A549 (cell line): ENCODE data around the gene ADGRD1. TPM values are rescaled to one million over a fixed set of nuclear protein-coding genes. Genes with fewer than 3 reads are reported as not detected.

Experiments
- ATAC-seq, 2 experiments: fragments of 200-7000 bp in 1 of 2; fragments of >200 bp in 1 of 2; cut with Nextera tagmentation in 1 of 2; cut with Tn5 transposase in 1 of 2; 3 replicates each; pipeline versions ENCODE4 v1.8.0 to v1.9.1; 2018 to 2020; ENCODE audit warnings: mild to moderate bottlenecking in 1 of 2, moderate library complexity in 1 of 2
- CTCF ChIA-PET: fragments of 300-600 bp; sonication (Branson Sonifier 250); formaldehyde crosslinking; extraction: SDS; loops from one replicate; lab custom pipeline; 2021; ENCODE audit warnings: antibody characterized with exemption, inconsistent platforms; lab: Yijun Ruan, JAX
- POLR2A ChIA-PET: fragments of 350-600 bp; formaldehyde crosslinking; extraction: SDS; loops from one replicate; lab custom pipeline; 2021; ENCODE audit warnings: antibody characterized with exemption, inconsistent platforms; lab: Yijun Ruan, JAX
- DNase-seq, 2 experiments: peaks; one replicate each; pipeline versions ENCODE4 v3.0.0 to v3.0.0-alpha.2; 2011 to 2016; ENCODE audit warnings: low read depth in 1 of 2, low spot score in 1 of 2
- FAIRE-seq: peaks from 2 replicates; lab custom pipeline; 2011; peaks lifted over from hg19 to GRCh38; lab: Jason Lieb, UNC
- H3K27ac ChIP-seq, 2 experiments: fragments of >200 bp; sonication (Bioruptor Twin); formaldehyde crosslinking; 3 replicates each; pipeline ENCODE4 v1.5.1; 2016 to 2017
- H3K4me1 ChIP-seq: fragments of >200 bp; sonication (Bioruptor Twin); formaldehyde crosslinking; 3 replicates; pipeline ENCODE4 v1.6.1; 2016
- H3K4me2 ChIP-seq: fragments of >200 bp; sonication (Bioruptor Twin); formaldehyde crosslinking; 3 replicates; pipeline ENCODE4 v1.6.1; 2016
- H3K4me3 ChIP-seq: fragments of >200 bp; sonication (Bioruptor Twin); formaldehyde crosslinking; 3 replicates; pipeline ENCODE4 v1.5.1; 2016
- H3K9me3 ChIP-seq: fragments of >200 bp; sonication (Bioruptor Twin); formaldehyde crosslinking; 3 replicates; pipeline ENCODE4 v1.6.1; 2016
- BCL3 ChIP-seq: fragments of >200 bp; sonication (Bioruptor Twin); formaldehyde crosslinking; IDR thresholded peaks from 3 replicates; pipeline ENCODE4 v1.6.1; 2016
- CHD4 ChIP-seq: fragments of 200-600 bp; sonication (generic); IDR thresholded peaks from 2 replicates; pipeline ENCODE4 v1.6.1; 2016; ENCODE audit warnings: antibody characterized with exemption, mild to moderate bottlenecking, borderline replicate concordance
- CTCF ChIP-seq: fragments of >200 bp; sonication (Bioruptor Twin); formaldehyde crosslinking; IDR thresholded peaks from 3 replicates; pipeline ENCODE4 v1.5.1; 2016
- EHMT2 ChIP-seq: fragments of 200-600 bp; sonication (generic); IDR thresholded peaks from 2 replicates; pipeline ENCODE4 v1.6.1; 2016; ENCODE audit warnings: antibody characterized with exemption, low read depth, mild to moderate bottlenecking, moderate library complexity
- EP300 ChIP-seq, 2 experiments: fragments of >200 bp; sonication (Bioruptor Twin); formaldehyde crosslinking; IDR thresholded peaks; 2 replicates in 1 of 2; 3 replicates in 1 of 2; pipeline ENCODE4 v1.6.1; 2016 to 2017
- FOSL2 ChIP-seq, 2 experiments: fragments of 450-650 bp in 1 of 2; fragments of >200 bp in 1 of 2; sonication (Bioruptor Twin) in 1 of 2; formaldehyde crosslinking; IDR thresholded peaks; 2 replicates each; pipeline versions ENCODE4 v1.5.0 to v1.6.1; 2016 to 2020; ENCODE audit warnings: mild to moderate bottlenecking in 1 of 2, moderate library complexity in 1 of 2
- HDAC2 ChIP-seq: fragments of 200-600 bp; sonication (generic); IDR thresholded peaks from 2 replicates; pipeline ENCODE4 v1.6.1; 2016
- HOXA7 ChIP-seq: fragments of 250-450 bp; sonication (Bioruptor Pico); IDR thresholded peaks from 2 replicates; pipeline ENCODE4 v1.5.0; 2020; ENCODE audit warnings: mild to moderate bottlenecking, moderate library complexity
- HOXB13 ChIP-seq: fragments of 250-450 bp; sonication (Bioruptor Pico); IDR thresholded peaks from 2 replicates; pipeline ENCODE4 v1.5.0; 2020; ENCODE audit warnings: low read depth, mild to moderate bottlenecking, moderate library complexity
- JUNB ChIP-seq: fragments of >200 bp; sonication (Bioruptor Twin); formaldehyde crosslinking; IDR thresholded peaks from 2 replicates; pipeline ENCODE4 v1.6.1; 2016
- MAFK ChIP-seq: fragments of 450-650 bp; IDR thresholded peaks from 2 replicates; pipeline ENCODE4 v1.6.1; 2014; ENCODE audit not compliant: partially characterized antibody
- RAD21 ChIP-seq, 2 experiments: fragments of >200 bp in 1 of 2; sonication (Bioruptor Twin) in 1 of 2; formaldehyde crosslinking in 1 of 2; IDR thresholded peaks in 1 of 2; conservative IDR thresholded peaks in 1 of 2; 2 replicates in 1 of 2; 3 replicates in 1 of 2; pipeline ENCODE4 v1.6.1; 2012 to 2018; ENCODE audit warnings: inconsistent platforms in 1 of 2
- REST ChIP-seq: fragments of 200-600 bp; sonication (generic); IDR thresholded peaks from 2 replicates; pipeline ENCODE4 v1.6.1; 2016; ENCODE audit warnings: antibody characterized with exemption, mild to moderate bottlenecking, moderate library complexity
- SMC3 ChIP-seq: fragments of >200 bp; sonication (Bioruptor Twin); formaldehyde crosslinking; IDR thresholded peaks from 3 replicates; pipeline ENCODE4 v1.6.1; 2018; ENCODE audit warnings: inconsistent platforms
- TP53 ChIP-seq: fragments of 250-450 bp; sonication (Bioruptor Pico); IDR thresholded peaks from 2 replicates; pipeline ENCODE4 v1.5.0; 2021; ENCODE audit warnings: mild to moderate bottlenecking, moderate library complexity
- ZSCAN20 ChIP-seq: fragments of 250-450 bp; sonication (Bioruptor Pico); IDR thresholded peaks from 2 replicates; pipeline ENCODE4 v1.8.0; 2022; ENCODE audit warnings: mild to moderate bottlenecking, moderate library complexity
- WGBS: methylation state at CpG from one replicate; pipeline ENCODE4 v1.1.6; 2017; ENCODE audit errors: missing lambda C conversion rate; 5-methylcytosine and 5-hydroxymethylcytosine counted together
- polyA plus RNA-seq, 4 experiments: library from polyadenylated mRNA; depleted of rRNA in 3 of 4; stranded (reverse); fragments of >200 nt; fragmentation: RNase III in 1 of 4; extraction: RNeasy Plus Mini Kit Qiagen cat#74134 plus additional on column Dnase treatment in 1 of 4; gene quantifications; 2 replicates in 3 of 4; 3 replicates in 1 of 4; pipeline ENCODE4 v1.2.3, GENCODE V29; 2011 to 2017

The ADGRD1 gene
- polyA plus RNA-seq, 2 of the 4 experiments (the other 2 are of a cell fraction): 0.36 to 1.5 TPM

GRCh38 chr12:131075611-131076010 lies 121.9 kb downstream of the ADGRD1 start:
- no peak for DNase-seq
- POLR2A ChIA-PET: no interaction called here
- no peak for ATAC-seq
- H3K27ac ChIP-seq: no peak overlapping the region
- H3K4me2 ChIP-seq: no peak overlapping the region
- CTCF ChIA-PET: interaction anchor here (1.0 kb wide), 1 partner anchor 29 kb away, joined by 3 read pairs; no protein-coding TSS in a partner anchor
- no peak for FAIRE-seq
- TF ChIP-seq EP300 (IDR thresholded peaks at IDR 0.05): no peak
- TF ChIP-seq, all 56 proteins: peak for 0
- Histone ChIP-seq H3K4me1 (no peaks in the 10 kb centered on the region), H3K9me3 (no peaks in the 10 kb centered on the region; the same call in 2 of the 3 replicates), H3K4me3 (no peak overlapping the region)
- 29% methylated on average over 8 of the region's 8 CpGs for WGBS

- POLR2A ChIA-PET: no interaction called here
- TF ChIP-seq BCL3 (no peak), ZSCAN20 (CRISPR knock-in tag) (no peak), HOXA7 (no peak), CTCF (no peak), JUNB (no peak), MAFK (no peak), SMC3 (no peak), HOXB13 (no peak)
- TF ChIP-seq, all 56 proteins: peak for 0
- no peak for DNase-seq
- no peaks in the 10 kb centered on the region for H3K4me1 ChIP-seq
- no peak overlapping the region for H3K4me3 ChIP-seq
- ATAC-seq: no peak
- H3K27ac ChIP-seq: no peak overlapping the region
- H3K4me2 ChIP-seq: no peak overlapping the region
- no peak for FAIRE-seq
- CTCF ChIA-PET: interaction anchor here (1.0 kb wide), 1 partner anchor 28 kb away, joined by 3 read pairs; no protein-coding TSS in a partner anchor
- 58% methylated on average over 3 of the region's 3 CpGs for WGBS
- H3K9me3 ChIP-seq: no peaks in the 10 kb centered on the region
Observed at GRCh38 chr12:131076296-131076695, 122.6 kb downstream of the ADGRD1 start.

GRCh38 chr12:131076791-131077747 lies 123.4 kb downstream of the ADGRD1 start:
- 52% methylated on average over 21 of the region's 25 CpGs for WGBS
- ATAC-seq (no peak), DNase-seq (no peak), FAIRE-seq (no peak)
- CTCF ChIA-PET: interaction anchor here (1.0 kb wide), 2 partner anchors 161 to 378 kb away, joined by 3 to 4 read pairs; no protein-coding TSS in a partner anchor
- TF ChIP-seq HDAC2 (no peak), FOSL2 (IDR thresholded peaks at IDR 0.05) (no peak), FOSL2 (CRISPR knock-in tag; IDR thresholded peaks at IDR 0.05) (no peak), TP53 (CRISPR knock-in tag) (no peak), CHD4 (no peak), RAD21 (conservative IDR thresholded peaks at IDR 0.05 in 1 of 2, IDR thresholded peaks at IDR 0.05 in 1 of 2) (no peak), HOXB13 (no peak), EHMT2 (no peak), REST (no peak)
- Histone ChIP-seq H3K4me3 (no peak overlapping the region), H3K27ac (no peak overlapping the region), H3K9me3 (no peaks in the 10 kb centered on the region), H3K4me1 (no peaks in the 10 kb centered on the region), H3K4me2 (no peak overlapping the region)
- POLR2A ChIA-PET: no interaction called here
